ENCODE results near the gene CENPP.

DNA sequence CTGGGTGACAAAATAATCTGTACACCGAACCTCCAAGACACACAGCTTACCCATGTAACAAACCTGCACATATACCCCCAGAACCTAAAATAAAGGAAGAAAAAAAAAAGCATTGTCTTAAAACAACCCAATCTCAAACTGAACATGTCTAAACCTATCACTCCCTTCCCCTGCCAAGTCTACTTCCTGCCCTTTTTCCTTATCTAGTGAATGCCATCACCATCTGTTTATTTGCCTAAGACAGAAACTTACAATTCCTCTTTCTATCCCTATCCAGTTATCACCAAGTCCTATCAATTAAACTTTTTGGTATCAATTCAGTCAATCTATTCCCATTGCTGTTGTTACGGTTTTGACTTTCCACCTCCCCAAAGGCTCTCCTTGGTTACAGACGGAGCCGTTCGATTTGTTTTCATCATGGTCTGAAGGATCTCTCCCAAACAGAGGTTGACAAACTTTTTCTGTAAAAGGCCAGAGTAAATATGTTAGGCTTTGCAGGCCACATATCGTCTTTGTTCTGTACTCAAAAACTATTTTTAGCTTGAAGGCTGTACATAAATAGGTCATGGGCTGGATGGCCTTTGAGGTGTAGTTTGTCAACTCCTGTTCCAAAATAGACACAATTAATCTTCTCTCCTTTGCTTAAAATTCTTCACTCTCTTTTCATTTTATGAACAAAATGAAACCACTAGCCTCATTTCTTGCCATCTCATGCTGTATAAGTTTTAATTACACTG, 12.7 kb upstream of the CENPP start:
- no peak for TF ChIP-seq TAF1 (IDR thresholded peaks at IDR 0.05; ENCODE audit: low read depth)
- TF ChIP-seq EGR1 (IDR thresholded peaks at IDR 0.05): no peak
- no peak for TF ChIP-seq TEAD4 (IDR thresholded peaks at IDR 0.05)
- TF ChIP-seq, protein P1, sequence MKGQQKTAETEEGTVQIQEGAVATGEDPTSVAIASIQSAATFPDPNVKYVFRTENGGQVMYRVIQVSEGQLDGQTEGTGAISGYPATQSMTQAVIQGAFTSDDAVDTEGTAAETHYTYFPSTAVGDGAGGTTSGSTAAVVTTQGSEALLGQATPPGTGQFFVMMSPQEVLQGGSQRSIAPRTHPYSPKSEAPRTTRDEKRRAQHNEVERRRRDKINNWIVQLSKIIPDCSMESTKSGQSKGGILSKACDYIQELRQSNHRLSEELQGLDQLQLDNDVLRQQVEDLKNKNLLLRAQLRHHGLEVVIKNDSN (IDR thresholded peaks at IDR 0.05): no peak
- no peak for TF ChIP-seq REST (IDR thresholded peaks at IDR 0.05; ENCODE audit: low read depth)
- TF ChIP-seq YY1 (IDR thresholded peaks at IDR 0.05; ENCODE audit: low read depth): no peak
- TF ChIP-seq CREB1 (IDR thresholded peaks at IDR 0.05; ENCODE audit: low read depth): no peak
- no peak for TF ChIP-seq CEBPB (IDR thresholded peaks at IDR 0.05)
- TF ChIP-seq RAD21 (IDR thresholded peaks at IDR 0.05; ENCODE audit: low read depth): no peak
- TF ChIP-seq MAX (IDR thresholded peaks at IDR 0.05): no peak
- TF ChIP-seq NFIC (IDR thresholded peaks at IDR 0.05): no peak
- TF ChIP-seq EP300 (IDR thresholded peaks at IDR 0.05; ENCODE audit: borderline replicate concordance): no peak

All from Ishikawa (cell line).